HG02943 (cell line): ENCODE measurements around the gene DNAH17.

Experiments used
- ATAC-seq: cut with Tn5 transposase; IDR thresholded peaks from one replicate; pipeline ENCODE4 v1.9.1; 2021; ENCODE audit warnings: mild to moderate bottlenecking, low read depth, moderate library complexity; ENCODE audit not compliant: unreplicated experiment

DNAH17 gene

GRCh38 chr17:78401891-78402290 lies 175.3 kb downstream of the DNAH17 start:
- no peak for ATAC-seq

DNA sequence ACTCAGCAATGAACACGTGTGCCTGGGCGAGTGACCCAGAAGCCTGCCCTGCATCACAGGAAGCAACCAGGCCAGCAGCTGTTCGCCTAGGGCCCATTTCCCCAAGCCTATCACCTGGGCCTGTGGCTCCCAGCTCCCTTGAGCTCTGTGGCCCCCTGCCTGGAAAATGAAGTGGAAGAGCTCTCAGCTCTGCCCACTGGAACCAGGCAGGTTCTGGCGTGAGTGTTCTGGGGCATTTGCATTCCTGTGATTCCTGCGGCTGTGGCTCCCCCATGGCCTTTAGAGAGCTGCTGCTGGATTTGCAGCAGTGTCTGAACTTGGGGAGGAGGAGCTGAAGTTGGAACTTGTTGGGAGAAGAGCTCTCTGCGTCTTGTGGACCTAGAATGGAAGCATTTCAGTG lies 175.9 kb downstream of the DNAH17 start:
- ATAC-seq, result no peak

DNA sequence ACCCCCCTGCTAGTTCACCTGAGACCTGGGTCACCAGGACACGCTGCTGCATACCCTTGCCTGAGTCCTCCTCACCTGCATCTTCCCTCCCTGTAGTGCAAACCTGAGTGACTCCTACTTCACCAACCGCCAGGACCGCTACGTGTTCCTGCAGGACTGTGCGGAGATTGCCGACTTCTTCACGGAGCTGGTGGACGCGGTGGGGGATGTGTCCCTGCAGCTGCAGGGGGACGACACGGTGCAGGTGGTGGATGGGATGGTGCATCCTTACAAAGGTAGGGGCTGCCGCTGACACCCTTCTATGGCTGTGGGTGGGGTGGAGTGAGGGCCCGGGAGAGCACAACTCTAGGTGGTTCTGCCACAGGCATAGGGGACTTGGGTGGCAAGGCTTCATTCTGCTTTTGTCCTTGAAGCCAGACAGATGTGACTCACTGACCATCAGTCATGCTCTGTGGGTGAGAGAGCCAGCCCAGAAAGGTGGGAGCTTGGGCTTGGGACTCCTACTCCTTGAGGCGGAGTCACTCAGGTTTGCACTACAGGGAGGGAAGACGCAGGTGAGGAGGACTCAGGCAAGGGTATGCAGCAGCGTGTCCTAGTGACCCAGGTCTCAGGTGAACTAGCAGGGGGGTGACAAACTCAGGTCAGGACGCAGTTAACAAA lies 176.5 kb downstream of the DNAH17 start:
- ATAC-seq, result no peak

DNA sequence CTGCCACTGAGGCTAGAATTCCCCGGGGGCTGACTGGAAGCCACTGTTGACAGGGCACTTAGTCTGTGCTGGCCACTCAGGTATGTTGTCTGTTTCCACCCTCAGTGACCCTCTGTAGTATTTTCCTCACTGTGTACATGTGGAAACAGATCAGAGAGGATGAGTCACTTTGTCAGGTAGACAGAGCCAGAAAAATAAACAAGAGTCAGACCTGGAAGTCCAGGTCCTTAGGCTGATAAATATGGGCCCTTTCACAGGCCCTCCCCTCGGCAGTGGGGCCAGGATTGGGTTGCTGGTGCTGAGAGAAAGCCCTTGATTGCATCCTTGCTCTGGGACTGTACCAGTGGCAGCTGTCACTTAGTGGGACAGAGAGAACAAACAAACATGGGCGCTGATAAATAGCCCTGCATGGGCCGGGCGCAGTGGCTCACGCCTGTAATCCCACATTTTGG lies 177.5 kb downstream of the DNAH17 start:
- ATAC-seq, result no peak

DNA sequence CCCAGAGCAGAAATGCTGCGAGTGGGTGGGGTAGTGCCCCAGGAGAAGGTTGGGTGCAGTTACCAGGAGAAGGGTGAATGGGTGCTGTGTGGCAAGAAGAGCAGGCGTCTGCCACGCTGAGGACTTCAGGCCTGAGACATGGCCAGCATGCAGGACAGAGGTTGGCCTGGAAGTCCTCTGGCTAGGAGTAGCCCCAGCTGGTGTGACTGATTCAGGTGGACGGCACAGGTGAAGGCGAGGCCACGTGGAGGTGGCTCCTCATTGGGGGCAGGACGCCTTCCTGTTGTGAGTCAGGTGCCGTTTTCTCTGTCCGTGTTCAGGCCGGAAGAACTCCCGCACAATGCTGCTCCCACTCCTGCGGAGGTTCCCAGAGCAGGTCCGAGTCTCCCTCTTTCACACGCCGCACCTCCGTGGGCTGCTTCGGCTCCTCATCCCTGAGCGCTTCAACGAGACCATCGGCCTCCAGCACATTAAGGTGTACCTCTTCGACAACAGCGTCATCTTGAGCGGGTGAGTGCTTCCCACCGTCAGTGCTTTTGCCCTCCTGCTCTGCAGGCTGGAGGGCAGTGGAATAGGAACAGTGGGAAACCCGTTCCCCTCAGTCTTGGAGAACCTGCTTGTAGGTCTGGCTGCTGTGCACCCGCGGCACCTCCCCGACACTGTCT lies 178.0 kb downstream of the DNAH17 start:
- ATAC-seq, result no peak

DNA sequence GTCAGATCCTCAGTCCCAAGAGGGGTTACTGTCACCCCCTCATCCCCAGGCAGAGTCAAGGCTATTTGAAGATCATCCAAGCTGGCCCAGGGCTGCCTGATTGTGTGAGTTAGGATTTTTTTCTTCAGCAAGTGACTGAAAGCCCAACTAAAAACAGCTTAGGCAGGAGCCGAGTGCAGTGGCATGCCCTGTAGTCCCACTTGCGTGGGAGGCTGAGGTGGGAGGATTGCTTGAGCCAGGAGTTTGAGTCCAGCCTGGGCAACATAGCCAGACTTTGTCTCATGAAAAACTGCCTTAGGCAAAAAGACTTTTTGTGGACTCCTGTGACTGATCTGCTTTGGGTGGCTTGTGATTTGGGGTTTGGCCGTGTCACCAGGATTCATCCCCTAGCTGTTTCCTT lies 178.8 kb downstream of the DNAH17 start:
- no peak for ATAC-seq

DNA sequence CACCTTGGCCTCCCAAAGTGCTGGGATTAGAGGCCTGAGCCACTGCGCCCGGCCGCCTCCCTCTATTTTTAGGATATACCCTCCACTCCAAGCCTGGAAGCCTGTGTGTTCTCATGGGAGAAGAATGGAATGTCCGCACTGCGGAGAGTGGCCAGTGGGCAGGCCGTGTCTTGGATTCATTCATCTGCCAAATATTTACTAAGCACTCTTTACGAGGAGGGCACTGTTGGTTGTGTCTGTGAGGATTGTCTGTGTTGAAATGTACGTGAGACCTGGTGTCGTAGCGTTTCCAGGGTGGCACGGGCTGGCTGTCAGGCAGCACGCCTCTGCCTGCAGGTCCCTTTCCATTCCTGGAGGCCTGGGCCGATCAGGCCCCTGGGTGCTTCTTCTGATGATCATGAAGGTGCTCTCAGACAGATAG lies 179.5 kb downstream of the DNAH17 start:
- ATAC-seq, result no peak

GRCh38 chr17:78396441-78397337 lies 180.5 kb downstream of the DNAH17 start:
- no peak for ATAC-seq

DNA sequence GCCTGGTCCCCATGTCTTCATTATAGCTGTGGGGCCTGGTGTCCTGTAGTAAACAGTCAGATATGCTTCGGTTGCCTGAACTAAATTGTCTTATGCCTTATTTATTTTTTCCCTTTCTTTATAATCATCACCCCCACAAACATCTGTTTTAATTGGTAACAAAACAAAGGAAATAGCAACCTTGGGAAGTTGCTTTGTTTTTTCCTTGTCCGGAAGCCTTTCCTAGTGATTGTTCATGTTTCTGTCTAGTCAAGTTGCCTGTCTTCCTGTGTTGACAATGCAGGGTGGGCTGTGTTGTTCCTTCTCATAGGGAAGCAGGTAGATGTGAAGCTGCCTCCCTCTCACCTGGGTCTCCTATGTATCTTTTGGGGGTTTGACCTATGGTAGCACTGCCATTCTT lies 182.0 kb downstream of the DNAH17 start:
- ATAC-seq, result no peak

DNA sequence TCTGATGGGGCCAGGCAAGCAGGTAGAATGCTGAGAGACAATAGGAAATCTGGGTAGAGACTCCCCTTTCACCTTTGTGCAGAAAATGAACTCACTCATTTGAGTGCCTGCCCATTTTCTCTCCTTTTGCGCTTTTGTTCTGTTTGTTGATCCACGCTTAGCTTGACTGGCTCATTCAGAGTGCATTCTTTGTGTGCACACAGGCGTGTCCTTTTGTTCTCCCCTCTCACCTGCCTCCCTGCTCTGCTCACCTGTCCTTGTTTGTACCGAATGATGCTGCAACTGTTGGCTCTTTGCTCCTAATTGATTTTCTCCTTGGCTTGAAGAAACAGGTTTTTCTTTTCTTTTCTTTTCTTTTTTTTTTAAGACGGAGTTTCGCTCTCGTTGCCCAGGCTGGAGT lies 183.0 kb downstream of the DNAH17 start:
- ATAC-seq, result no peak

DNA sequence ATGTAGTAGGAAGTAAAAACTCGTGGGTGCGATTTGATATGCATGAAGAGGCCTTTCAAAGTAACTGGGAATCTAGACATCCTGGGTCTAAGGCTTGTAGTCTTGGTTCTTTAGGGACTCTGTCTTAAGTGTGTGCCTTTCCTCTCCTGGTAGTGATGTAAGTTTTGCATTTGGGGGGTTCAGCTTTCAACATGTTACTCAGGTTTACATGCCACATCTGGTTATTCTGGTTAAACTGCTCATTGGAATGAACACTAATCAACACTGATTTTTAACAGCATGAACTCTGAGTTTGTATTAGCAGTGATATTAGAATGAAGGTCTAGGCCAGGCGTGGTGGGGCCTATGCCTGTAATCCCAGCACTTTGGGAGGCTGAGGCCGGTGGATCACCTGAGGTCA lies 183.6 kb downstream of the DNAH17 start:
- no peak for ATAC-seq

- no peak for ATAC-seq
Measured at GRCh38 chr17:78392295-78392694, 184.9 kb downstream of the DNAH17 start.

- ATAC-seq, result no peak
Measured at GRCh38 chr17:78391843-78392242, 185.4 kb downstream of the DNAH17 start.

DNA sequence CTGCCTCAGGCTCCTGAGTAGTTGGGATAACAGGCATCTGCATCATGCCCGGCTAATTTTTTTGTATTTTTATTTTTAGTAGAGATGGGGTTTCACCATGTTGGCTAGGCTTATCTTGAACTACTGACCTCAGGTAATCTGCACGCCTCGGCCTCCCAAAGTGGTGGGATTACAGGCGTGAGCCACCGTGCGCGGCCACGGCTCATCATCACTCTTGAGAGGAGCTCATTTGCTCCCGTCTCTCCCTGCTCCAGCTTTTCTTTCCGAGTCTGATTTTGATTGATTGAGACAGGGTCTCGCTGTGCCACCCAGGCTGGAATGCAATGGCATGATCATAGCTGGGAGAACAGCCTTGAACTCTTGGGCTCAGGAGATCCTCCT lies 186.2 kb downstream of the DNAH17 start:
- no peak for ATAC-seq

DNA sequence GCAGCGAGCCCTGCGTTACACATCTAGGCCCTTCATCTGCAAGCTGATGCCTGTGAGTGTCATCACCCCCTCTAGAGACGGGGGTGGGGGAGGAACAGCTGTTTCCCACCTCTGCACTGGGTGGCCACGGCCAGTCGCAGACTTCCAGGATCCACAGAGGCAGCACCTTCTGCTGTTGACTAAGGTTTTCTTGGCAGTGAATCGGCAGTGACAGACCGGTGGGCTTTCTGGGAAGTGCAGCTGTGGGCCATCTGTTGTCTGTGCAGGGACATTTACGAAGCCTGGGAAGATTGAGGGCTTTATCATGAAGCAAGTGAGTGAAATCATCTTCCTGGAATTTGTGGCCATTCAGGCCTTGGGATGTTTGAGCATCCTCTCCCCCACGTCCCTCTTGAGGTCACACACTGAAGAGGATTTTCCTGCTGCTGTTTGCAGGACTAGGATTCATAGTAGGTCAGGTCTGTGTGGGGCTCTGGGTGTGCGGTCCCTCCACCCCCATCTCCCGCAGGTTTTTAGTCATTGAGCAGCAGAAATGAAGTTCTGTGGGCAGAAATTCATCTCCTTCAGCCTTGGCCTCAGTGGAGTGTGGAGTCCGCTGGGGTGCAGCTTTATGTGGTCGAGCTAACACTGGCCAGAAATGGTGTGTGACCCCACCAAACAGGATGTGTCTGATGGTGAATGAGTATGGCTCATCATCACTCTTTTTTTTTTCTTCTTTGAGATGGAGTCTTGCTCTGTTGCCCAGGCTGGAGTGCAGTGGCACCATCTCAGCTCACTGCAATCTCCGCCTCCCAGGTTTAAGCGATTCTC lies 186.8 kb downstream of the DNAH17 start:
- ATAC-seq, result no peak

GRCh38 chr17:78387977-78388941 lies 188.9 kb downstream of the DNAH17 start:
- no peak for ATAC-seq

- ATAC-seq, result no peak
Measured at GRCh38 chr17:78384479-78385175, 192.6 kb downstream of the DNAH17 start.

- ATAC-seq, result no peak
Measured at GRCh38 chr17:78383725-78384471, 193.3 kb downstream of the DNAH17 start.
